HepG2 (cell line): ENCODE results near the gene EIF1AD. TPM values are rescaled to one million over a fixed set of nuclear protein-coding genes. Genes with fewer than 3 reads are reported as not detected.
A peak's percentile ranks its signal among the peaks of the same experiment; 100 is the strongest.

Experiments
- AGO1 ChIP-seq: fragments of 200-400 bp; formaldehyde crosslinking; IDR thresholded peaks from 2 replicates; pipeline ENCODE4 v1.6.1; 2017; ENCODE audit warnings: mild to moderate bottlenecking, low read depth, low read length, moderate library complexity; ENCODE audit not compliant: poor library complexity, severe bottlenecking
- ELF1 ChIP-seq: sonication (generic); formaldehyde crosslinking; IDR thresholded peaks from 2 replicates; pipeline ENCODE4 v1.4.0; 2020; ENCODE audit warnings: missing genetic modification reagents
- ERF ChIP-seq: IDR thresholded peaks from 2 replicates; pipeline ENCODE4 v1.6.1; 2018; ENCODE audit warnings: missing biosample characterization, missing genetic modification reagents
- FLYWCH1 ChIP-seq: sonication (generic); formaldehyde crosslinking; IDR thresholded peaks from 2 replicates; pipeline ENCODE4 v1.8.1; 2023; ENCODE audit warnings: mild to moderate bottlenecking, missing genetic modification reagents
- GABPB1 ChIP-seq: IDR thresholded peaks from 2 replicates; pipeline ENCODE4 v1.6.1; 2016; ENCODE audit warnings: mild to moderate bottlenecking, missing genetic modification reagents, moderate library complexity, missing compliant biosample characterization
- GTF2F1 ChIP-seq: fragments of 150-350 bp; IDR thresholded peaks from 2 replicates; pipeline ENCODE4 v1.6.1; 2014; ENCODE audit warnings: low read length
- HINFP ChIP-seq: sonication (generic); formaldehyde crosslinking; IDR thresholded peaks from 2 replicates; pipeline ENCODE4 v1.4.0; 2020; ENCODE audit warnings: low read depth, mild to moderate bottlenecking, missing genetic modification reagents
- KAT8 ChIP-seq: IDR thresholded peaks from 2 replicates; pipeline ENCODE4 v1.6.1; 2016; ENCODE audit warnings: missing genetic modification reagents, missing compliant biosample characterization
- KDM2A ChIP-seq: sonication (generic); formaldehyde crosslinking; IDR thresholded peaks from 2 replicates; pipeline ENCODE4 v1.4.0; 2020; ENCODE audit warnings: low read depth, missing genetic modification reagents, borderline replicate concordance
- KDM4B ChIP-seq: sonication (generic); formaldehyde crosslinking; IDR thresholded peaks from 2 replicates; pipeline ENCODE4 v1.4.0; 2020; ENCODE audit warnings: missing genetic modification reagents
- KMT2A ChIP-seq: sonication (generic); formaldehyde crosslinking; IDR thresholded peaks from 2 replicates; pipeline ENCODE4 v1.4.0; 2020; ENCODE audit warnings: missing genetic modification reagents
- MTF1 ChIP-seq: sonication (generic); formaldehyde crosslinking; IDR thresholded peaks from 2 replicates; pipeline ENCODE4 v1.5.0; 2020; ENCODE audit warnings: missing genetic modification reagents
- NFYB ChIP-seq: sonication (generic); formaldehyde crosslinking; IDR thresholded peaks from 2 replicates; pipeline ENCODE4 v1.4.0; 2020; ENCODE audit warnings: missing genetic modification reagents
- POGZ ChIP-seq: sonication (generic); formaldehyde crosslinking; IDR thresholded peaks from 2 replicates; pipeline ENCODE4 v1.4.0; 2020; ENCODE audit warnings: mild to moderate bottlenecking, missing genetic modification reagents
- RAD21 ChIP-seq: fragments of 450-650 bp; formaldehyde crosslinking; IDR thresholded peaks from 2 replicates; pipeline ENCODE4 v1.5.0; 2020; ENCODE audit warnings: mild to moderate bottlenecking
- SAP130 ChIP-seq: IDR thresholded peaks from 2 replicates; pipeline ENCODE4 v1.6.1; 2016; ENCODE audit warnings: low read depth
- SOX13 ChIP-seq, 3 experiments: fragments of 450-650 bp in 1 of 3; sonication (generic) in 1 of 3; formaldehyde crosslinking in 1 of 3; IDR thresholded peaks in 2 of 3; conservative IDR thresholded peaks in 1 of 3; 2 replicates each; pipeline versions ENCODE4 v1.5.0 to v1.6.1; 2016 to 2020; ENCODE audit warnings: antibody characterized with exemption in 1 of 3, mild to moderate bottlenecking in 1 of 3, missing compliant biosample characterization in 1 of 3, missing genetic modification reagents in 1 of 3, moderate library complexity in 1 of 3
- TSC22D2 ChIP-seq: sonication (generic); formaldehyde crosslinking; IDR thresholded peaks from 2 replicates; pipeline ENCODE4 v1.5.1; 2020; ENCODE audit warnings: missing genetic modification reagents, mild to moderate bottlenecking, borderline replicate concordance
- ZBTB26 ChIP-seq: IDR thresholded peaks from 2 replicates; pipeline ENCODE4 v1.6.1; 2016; ENCODE audit warnings: missing compliant biosample characterization, missing genetic modification reagents, borderline replicate concordance
- ZNF18 ChIP-seq: sonication (generic); formaldehyde crosslinking; IDR thresholded peaks from 2 replicates; pipeline ENCODE4 v1.8.0; 2022; ENCODE audit warnings: mild to moderate bottlenecking, missing genetic modification reagents; ENCODE audit not compliant: insufficient replicate concordance
- ZNF441 ChIP-seq: sonication (generic); formaldehyde crosslinking; IDR thresholded peaks from 2 replicates; pipeline ENCODE4 v1.7.0; 2021; ENCODE audit warnings: missing genetic modification reagents, borderline replicate concordance
- ZNF614 ChIP-seq: IDR thresholded peaks from 2 replicates; pipeline ENCODE4 v1.6.1; 2018; ENCODE audit warnings: missing biosample characterization, missing genetic modification reagents, inconsistent platforms, borderline replicate concordance
- ZNF704 ChIP-seq: sonication (generic); formaldehyde crosslinking; IDR thresholded peaks from 2 replicates; pipeline ENCODE4 v1.8.1; 2023; ENCODE audit warnings: mild to moderate bottlenecking, inconsistent platforms, moderate library complexity, missing genetic modification reagents, borderline replicate concordance
- ZNF776 ChIP-seq: sonication (generic); formaldehyde crosslinking; IDR thresholded peaks from 2 replicates; pipeline ENCODE4 v1.4.0; 2020; ENCODE audit warnings: mild to moderate bottlenecking, missing genetic modification reagents
- ZNF790 ChIP-seq: sonication (generic); formaldehyde crosslinking; IDR thresholded peaks from 2 replicates; pipeline ENCODE4 v1.8.0; 2022; ENCODE audit warnings: missing genetic modification reagents, mild to moderate bottlenecking, borderline replicate concordance
- polyA plus RNA-seq, 8 experiments: library from polyadenylated mRNA; depleted of rRNA in 3 of 8; stranded (reverse) in 7 of 8; unstranded in 1 of 8; fragments of >200 nt; fragmentation: Illumina TruSeq in 4 of 8; extraction: Trizol in 4 of 8; gene quantifications; 2 replicates each; pipeline versions ENCODE4 v1.2.1 to v1.2.3, GENCODE V29; 2011 to 2016; ENCODE audit warnings: low read depth in 4 of 8, missing spikeins in 1 of 8, mixed read lengths in 1 of 8; ENCODE audit not compliant: insufficient read depth in 1 of 8
- total RNA-seq, 5 experiments: library from RNA; depleted of rRNA; stranded (reverse); fragments of >200 nt; fragmentation: Illumina TruSeq; extraction: Trizol; gene quantifications; 2 replicates each; pipeline ENCODE4 v1.2.3, GENCODE V29; 2016; ENCODE audit warnings: low read depth in 1 of 5

The EIF1AD gene
- total and polyA plus RNA-seq, 2 of the 13 experiments (the other 11 are each of a cell fraction or from before 2014, with no cell fraction given), result 18.2 to 30.8 TPM

- TF ChIP-seq SOX13 (IDR thresholded peaks at IDR 0.05) (no peak), SOX13 (CRISPR knock-in tag; conservative IDR thresholded peaks at IDR 0.05 in 1 of 2, IDR thresholded peaks at IDR 0.05 in 1 of 2) (no peak), ZNF790 (no peak), GABPB1 (CRISPR knock-in tag) (peak; percentile 16; the same call in 1 of the 2 replicates), MTF1 (CRISPR knock-in tag) (no peak), RAD21 (CRISPR knock-in tag) (peak; percentile 93), ZNF18 (CRISPR knock-in tag) (no peak), GTF2F1 (no peak), ZBTB26 (CRISPR knock-in tag) (no peak), ERF (CRISPR knock-in tag) (0 out of 2 replicates have a peak, but pooled peaks have one; percentile 42), KMT2A (CRISPR knock-in tag) (no peak), POGZ (CRISPR knock-in tag) (no peak), NFYB (CRISPR knock-in tag) (no peak), TSC22D2 (CRISPR knock-in tag) (no peak), ZNF441 (no peak), AGO1 (no peak), FLYWCH1 (no peak), KAT8 (CRISPR knock-in tag) (peak; percentile 55; the same call in 1 of the 2 replicates), SAP130 (CRISPR knock-in tag) (peak; percentile 64), KDM4B (CRISPR knock-in tag) (no peak), KDM2A (CRISPR knock-in tag) (peak; percentile 56; the same call in 1 of the 2 replicates), HINFP (CRISPR knock-in tag) (no peak), ZNF776 (CRISPR knock-in tag) (no peak), ZNF614 (CRISPR knock-in tag) (no peak), ELF1 (0 out of 2 replicates have a peak, but pooled peaks have one; percentile 44), ZNF704 (no peak)
These were observed 13.0 kb downstream of the EIF1AD start (continued) for GRCh38 chr11:65988791-65989592.
